Hepatocyte (in vitro differentiated cells): ENCODE data around the gene SYT15.

Source experiments
- EZH2 ChIP-seq: fragments of 200-600 bp; sonication (generic); IDR thresholded peaks from 2 replicates; pipeline ENCODE4 v1.6.1; 2016; ENCODE audit warnings: antibody characterized with exemption, mild to moderate bottlenecking, borderline replicate concordance
- EZH2phosphoT487 ChIP-seq: fragments of 200-600 bp; sonication (generic); IDR thresholded peaks from one replicate; pipeline ENCODE4 v1.6.1; 2018; ENCODE audit warnings: antibody characterized with exemption, mild to moderate bottlenecking, low read depth, moderate library complexity; ENCODE audit not compliant: unreplicated experiment, severe bottlenecking
- TF ChIP-seq, protein P1 (sequence below): fragments of 200-600 bp; sonication (generic); IDR thresholded peaks from 2 replicates; pipeline ENCODE4 v1.5.1; 2016; ENCODE audit warnings: antibody characterized with exemption, mild to moderate bottlenecking; ENCODE audit not compliant: poor library complexity

DNA sequence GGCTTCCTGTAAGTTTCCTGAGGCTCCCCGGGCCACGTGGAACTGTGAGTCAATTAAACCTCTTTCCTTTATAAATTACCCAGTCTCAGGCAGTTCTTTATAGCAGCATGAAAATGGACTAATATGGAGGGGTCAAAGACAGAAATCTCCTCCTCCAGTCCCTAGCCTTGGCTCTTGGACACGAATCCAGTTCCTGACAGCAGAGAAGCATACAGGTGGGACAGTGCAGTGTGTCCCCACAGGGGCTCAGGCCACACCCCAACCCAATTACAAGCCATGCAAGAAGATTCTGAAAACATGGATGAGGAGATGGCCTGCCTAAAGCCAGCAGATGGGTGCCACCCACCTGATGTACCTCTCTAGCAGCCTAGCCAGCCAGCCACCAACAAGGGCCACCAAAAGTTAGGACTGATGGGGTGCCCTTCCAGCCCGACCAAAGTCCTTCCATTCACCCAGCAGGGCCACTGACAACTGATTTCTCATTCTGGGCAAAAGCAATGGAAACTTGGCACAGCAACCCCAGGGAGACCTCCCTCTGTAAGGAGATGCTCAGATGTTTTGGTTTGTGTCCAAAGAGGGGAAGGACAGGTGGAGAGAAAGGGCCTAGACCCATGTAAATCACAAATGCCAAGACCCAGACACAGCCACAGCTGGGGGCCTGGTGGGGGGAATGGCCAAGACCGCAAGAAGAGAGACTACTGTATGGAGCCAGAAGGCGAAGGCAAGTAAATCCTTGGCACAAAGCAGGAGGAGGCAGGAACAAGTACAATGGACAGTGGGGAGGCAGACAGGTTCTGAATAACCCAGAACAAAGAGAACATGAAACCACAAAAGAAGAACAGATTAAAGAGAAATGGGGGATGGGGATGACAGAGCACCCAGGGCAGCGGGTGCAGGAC is 36.1 kb upstream of the SYT15 start:
- TF ChIP-seq, protein P1, sequence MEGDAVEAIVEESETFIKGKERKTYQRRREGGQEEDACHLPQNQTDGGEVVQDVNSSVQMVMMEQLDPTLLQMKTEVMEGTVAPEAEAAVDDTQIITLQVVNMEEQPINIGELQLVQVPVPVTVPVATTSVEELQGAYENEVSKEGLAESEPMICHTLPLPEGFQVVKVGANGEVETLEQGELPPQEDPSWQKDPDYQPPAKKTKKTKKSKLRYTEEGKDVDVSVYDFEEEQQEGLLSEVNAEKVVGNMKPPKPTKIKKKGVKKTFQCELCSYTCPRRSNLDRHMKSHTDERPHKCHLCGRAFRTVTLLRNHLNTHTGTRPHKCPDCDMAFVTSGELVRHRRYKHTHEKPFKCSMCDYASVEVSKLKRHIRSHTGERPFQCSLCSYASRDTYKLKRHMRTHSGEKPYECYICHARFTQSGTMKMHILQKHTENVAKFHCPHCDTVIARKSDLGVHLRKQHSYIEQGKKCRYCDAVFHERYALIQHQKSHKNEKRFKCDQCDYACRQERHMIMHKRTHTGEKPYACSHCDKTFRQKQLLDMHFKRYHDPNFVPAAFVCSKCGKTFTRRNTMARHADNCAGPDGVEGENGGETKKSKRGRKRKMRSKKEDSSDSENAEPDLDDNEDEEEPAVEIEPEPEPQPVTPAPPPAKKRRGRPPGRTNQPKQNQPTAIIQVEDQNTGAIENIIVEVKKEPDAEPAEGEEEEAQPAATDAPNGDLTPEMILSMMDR, result no peak
- TF ChIP-seq EZH2phosphoT487, result no peak
- TF ChIP-seq EZH2, result no peak
